GM18868 (cell line): ENCODE data around the gene SCN3B.
A peak's percentile ranks its signal among the peaks of the same experiment; 100 is the strongest.

Source experiments
- ATAC-seq: cut with Tn5 transposase; IDR thresholded peaks from one replicate; pipeline ENCODE4 v1.9.1; 2021; ENCODE audit warnings: mild to moderate bottlenecking, moderate library complexity; ENCODE audit not compliant: unreplicated experiment

SCN3B gene

GRCh38 chr11:123601743-123602142 lies 52.7 kb downstream of the SCN3B start:
- no peak for ATAC-seq

GRCh38 chr11:123601136-123601535 lies 53.3 kb downstream of the SCN3B start:
- no peak for ATAC-seq

- no peak for ATAC-seq
Observed at GRCh38 chr11:123597859-123598258, 56.6 kb downstream of the SCN3B start.

- no peak for ATAC-seq
Observed at GRCh38 chr11:123594921-123595320, 59.5 kb downstream of the SCN3B start.

GRCh38 chr11:123594188-123594901 lies 60.1 kb downstream of the SCN3B start:
- no peak for ATAC-seq

GRCh38 chr11:123593570-123593969 lies 60.9 kb downstream of the SCN3B start:
- no peak for ATAC-seq

- no peak for ATAC-seq
Observed at GRCh38 chr11:123590296-123590912, 64.0 kb downstream of the SCN3B start.

GRCh38 chr11:123588864-123589262 lies 65.6 kb downstream of the SCN3B start:
- ATAC-seq, result no peak

- ATAC-seq, result no peak
Observed at GRCh38 chr11:123588117-123588863, 66.1 kb downstream of the SCN3B start.

- no peak for ATAC-seq
Observed at GRCh38 chr11:123587559-123587958, 66.9 kb downstream of the SCN3B start.

GRCh38 chr11:123587044-123587443 lies 67.4 kb downstream of the SCN3B start:
- ATAC-seq, result no peak

- ATAC-seq, result no peak
Observed at GRCh38 chr11:123586568-123586967, 67.9 kb downstream of the SCN3B start.

GRCh38 chr11:123585706-123586105 lies 68.7 kb downstream of the SCN3B start:
- no peak for ATAC-seq

- no peak for ATAC-seq
Observed at GRCh38 chr11:123585206-123585605, 69.2 kb downstream of the SCN3B start.

- no peak for ATAC-seq
Observed at GRCh38 chr11:123584737-123585136, 69.7 kb downstream of the SCN3B start.

GRCh38 chr11:123584186-123584585 lies 70.2 kb downstream of the SCN3B start:
- no peak for ATAC-seq

GRCh38 chr11:123582992-123583504 lies 71.4 kb downstream of the SCN3B start:
- no peak for ATAC-seq

- ATAC-seq, result no peak
Observed at GRCh38 chr11:123581651-123582399, 72.6 kb downstream of the SCN3B start.

- peak; percentile 76 for ATAC-seq
Observed at GRCh38 chr11:123580557-123581275, 73.7 kb downstream of the SCN3B start.

GRCh38 chr11:123580137-123580536 lies 74.3 kb downstream of the SCN3B start:
- no peak for ATAC-seq

- ATAC-seq, result no peak
Observed at GRCh38 chr11:123579482-123579812, 75.0 kb downstream of the SCN3B start.
